Measurements from ENCODE around the gene SREK1.

DNA sequence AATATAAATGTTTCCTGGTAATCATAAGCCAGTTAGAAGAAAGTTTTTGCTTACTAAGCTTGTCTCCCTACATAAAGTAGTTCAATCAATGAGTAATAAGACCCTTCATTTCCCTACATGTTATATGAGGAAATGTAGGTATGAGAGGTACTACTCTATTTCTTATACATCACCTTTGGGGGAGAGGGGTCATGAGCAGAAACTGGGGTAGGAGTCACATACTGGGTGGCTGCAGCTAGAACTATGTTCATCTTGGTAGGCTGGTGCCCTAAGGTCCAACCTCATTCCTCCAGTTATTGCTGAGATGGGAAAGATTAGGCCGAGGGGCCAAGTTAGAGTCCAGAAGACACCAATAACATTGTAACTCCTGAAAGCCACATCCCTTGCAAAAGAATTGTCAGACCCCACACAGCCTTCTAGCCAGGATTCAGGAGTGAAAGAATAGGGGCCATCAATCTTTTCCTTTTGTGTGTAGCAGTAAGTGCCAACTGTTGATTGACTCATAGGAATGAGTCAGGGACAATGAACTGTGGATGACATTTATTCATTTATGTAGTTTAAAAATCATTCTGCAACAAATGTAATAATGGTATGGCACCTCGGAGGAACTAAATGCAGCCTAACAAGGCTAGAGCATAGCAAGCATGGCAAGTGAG, 21.6 kb upstream of the SREK1 start:
- TF ChIP-seq, protein P1, sequence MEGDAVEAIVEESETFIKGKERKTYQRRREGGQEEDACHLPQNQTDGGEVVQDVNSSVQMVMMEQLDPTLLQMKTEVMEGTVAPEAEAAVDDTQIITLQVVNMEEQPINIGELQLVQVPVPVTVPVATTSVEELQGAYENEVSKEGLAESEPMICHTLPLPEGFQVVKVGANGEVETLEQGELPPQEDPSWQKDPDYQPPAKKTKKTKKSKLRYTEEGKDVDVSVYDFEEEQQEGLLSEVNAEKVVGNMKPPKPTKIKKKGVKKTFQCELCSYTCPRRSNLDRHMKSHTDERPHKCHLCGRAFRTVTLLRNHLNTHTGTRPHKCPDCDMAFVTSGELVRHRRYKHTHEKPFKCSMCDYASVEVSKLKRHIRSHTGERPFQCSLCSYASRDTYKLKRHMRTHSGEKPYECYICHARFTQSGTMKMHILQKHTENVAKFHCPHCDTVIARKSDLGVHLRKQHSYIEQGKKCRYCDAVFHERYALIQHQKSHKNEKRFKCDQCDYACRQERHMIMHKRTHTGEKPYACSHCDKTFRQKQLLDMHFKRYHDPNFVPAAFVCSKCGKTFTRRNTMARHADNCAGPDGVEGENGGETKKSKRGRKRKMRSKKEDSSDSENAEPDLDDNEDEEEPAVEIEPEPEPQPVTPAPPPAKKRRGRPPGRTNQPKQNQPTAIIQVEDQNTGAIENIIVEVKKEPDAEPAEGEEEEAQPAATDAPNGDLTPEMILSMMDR (IDR thresholded peaks at IDR 0.05; ENCODE audit: low read length): no peak
- no peak for TF ChIP-seq EZH2phosphoT487 (IDR thresholded peaks at IDR 0.05; ENCODE audit: low read length)
- TF ChIP-seq EZH2 (optimal IDR thresholded peaks at IDR 0.05; ENCODE audit: low read depth, low read length): no peak
